Bronchial epithelial cell (primary cell): ENCODE measurements around the gene LATS2. TPM values are rescaled to one million over a fixed set of nuclear protein-coding genes. Genes with fewer than 3 reads are reported as not detected.
A peak's percentile ranks its signal among the peaks of the same experiment; 100 is the strongest.
"Not testable (repeated sequence)": the region's sequence is repeated elsewhere in the genome, so short reads cannot be mapped to it uniquely, and the experiment has no call there.

Experiments used
- DNase-seq: peaks from one replicate; pipeline ENCODE4 v3.0.0-alpha.2; 2010; ENCODE audit warnings: low read depth
- FAIRE-seq: peaks from 2 replicates; lab custom pipeline; 2011; peaks lifted over from hg19 to GRCh38; lab: Jason Lieb, UNC
- H3K27me3 ChIP-seq: 2 replicates; pipeline ENCODE4 v1.5.1; 2011; ENCODE audit warnings: low read length; ENCODE audit not compliant: control insufficient read depth, insufficient read depth
- H3K36me3 ChIP-seq: 2 replicates; pipeline ENCODE4 v1.5.1; 2011; ENCODE audit warnings: low read length; ENCODE audit not compliant: control insufficient read depth, insufficient read depth
- H3K4me3 ChIP-seq: 2 replicates; pipeline ENCODE4 v1.5.1; 2011; ENCODE audit warnings: mild to moderate bottlenecking, low read depth, low read length, control low read depth
- total RNA-seq: library from RNA; depleted of rRNA; stranded (reverse); fragments of >200 nt; gene quantifications from 2 replicates; pipeline ENCODE4 v1.2.1, GENCODE V29; 2014
- TF ChIP-seq, protein P1 (sequence below): IDR thresholded peaks from 2 replicates; pipeline ENCODE4 v1.5.1; 2011; ENCODE audit warnings: mild to moderate bottlenecking, moderate library complexity, low read length, control low read depth, inconsistent platforms; ENCODE audit not compliant: insufficient read depth, severe bottlenecking

The LATS2 gene
- total RNA-seq, 1 donor from 2014 or later: 5.3 TPM

DNA sequence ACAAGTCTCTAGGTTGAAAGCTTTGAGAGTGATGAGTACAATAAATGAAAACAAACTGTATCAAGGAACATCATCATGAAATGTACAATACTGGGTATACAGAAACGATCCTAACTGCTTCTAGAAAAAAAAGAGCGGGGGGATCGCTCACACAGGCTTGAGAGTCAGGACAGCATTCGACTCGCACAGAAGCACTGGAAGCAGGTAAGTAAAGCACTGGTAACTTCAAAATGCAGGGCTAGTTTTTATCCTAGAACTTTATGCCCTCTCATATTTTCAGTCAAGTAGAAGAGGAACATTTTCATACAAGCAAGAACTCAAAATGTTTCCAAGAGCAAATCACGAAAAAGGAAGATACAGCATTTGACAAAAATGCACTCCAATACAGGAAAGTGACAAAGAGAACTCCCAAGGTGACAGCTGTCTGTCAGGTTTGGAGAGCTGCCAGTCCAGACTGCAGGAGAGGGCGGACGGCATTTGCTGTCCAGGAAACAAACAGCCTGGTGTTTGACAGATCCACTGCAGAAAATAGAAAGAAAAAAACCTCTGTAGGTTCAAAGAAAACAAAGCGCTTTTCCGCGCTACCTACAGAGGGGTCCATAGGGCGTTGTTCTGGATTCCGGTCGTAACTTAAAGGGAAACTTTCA is 100.6 kb downstream of the LATS2 start:
- H3K27me3 ChIP-seq: no peaks in the 10 kb centered on the region
- TF ChIP-seq, protein P1, sequence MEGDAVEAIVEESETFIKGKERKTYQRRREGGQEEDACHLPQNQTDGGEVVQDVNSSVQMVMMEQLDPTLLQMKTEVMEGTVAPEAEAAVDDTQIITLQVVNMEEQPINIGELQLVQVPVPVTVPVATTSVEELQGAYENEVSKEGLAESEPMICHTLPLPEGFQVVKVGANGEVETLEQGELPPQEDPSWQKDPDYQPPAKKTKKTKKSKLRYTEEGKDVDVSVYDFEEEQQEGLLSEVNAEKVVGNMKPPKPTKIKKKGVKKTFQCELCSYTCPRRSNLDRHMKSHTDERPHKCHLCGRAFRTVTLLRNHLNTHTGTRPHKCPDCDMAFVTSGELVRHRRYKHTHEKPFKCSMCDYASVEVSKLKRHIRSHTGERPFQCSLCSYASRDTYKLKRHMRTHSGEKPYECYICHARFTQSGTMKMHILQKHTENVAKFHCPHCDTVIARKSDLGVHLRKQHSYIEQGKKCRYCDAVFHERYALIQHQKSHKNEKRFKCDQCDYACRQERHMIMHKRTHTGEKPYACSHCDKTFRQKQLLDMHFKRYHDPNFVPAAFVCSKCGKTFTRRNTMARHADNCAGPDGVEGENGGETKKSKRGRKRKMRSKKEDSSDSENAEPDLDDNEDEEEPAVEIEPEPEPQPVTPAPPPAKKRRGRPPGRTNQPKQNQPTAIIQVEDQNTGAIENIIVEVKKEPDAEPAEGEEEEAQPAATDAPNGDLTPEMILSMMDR: no peak
- no peak for FAIRE-seq
- no peaks in the 10 kb centered on the region for H3K36me3 ChIP-seq
- H3K4me3 ChIP-seq: no peak overlapping the region
- no peak for DNase-seq

DNA sequence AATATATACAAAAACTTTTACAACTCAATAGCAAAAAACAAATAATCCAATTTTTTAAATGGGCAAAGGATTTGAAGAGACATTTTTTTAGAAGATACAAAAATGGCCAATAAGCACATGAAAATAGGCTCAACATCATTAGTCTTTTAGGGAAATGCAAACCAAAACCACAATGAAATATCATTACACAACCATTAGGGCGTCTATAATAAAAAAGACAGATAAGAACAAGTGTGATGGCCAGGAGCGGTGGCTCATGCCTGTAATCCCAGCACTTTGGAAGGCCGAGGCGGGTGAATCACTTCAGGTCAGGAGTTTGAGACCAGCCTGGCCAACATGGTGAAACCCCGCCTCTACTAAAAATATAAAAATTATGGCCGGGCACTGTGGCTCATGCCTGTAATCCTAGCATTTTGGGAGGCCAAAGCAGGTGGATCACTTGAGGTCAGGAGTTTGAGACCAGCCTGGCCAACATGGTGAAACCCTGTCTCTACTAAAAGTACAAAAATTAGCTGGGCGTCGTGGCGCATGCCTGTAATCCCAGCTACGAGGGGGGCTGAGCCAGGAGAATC is 104.3 kb downstream of the LATS2 start:
- not testable (repeated sequence) for FAIRE-seq, H3K27me3 ChIP-seq, H3K36me3 ChIP-seq, DNase-seq, H3K4me3 ChIP-seq

DNA sequence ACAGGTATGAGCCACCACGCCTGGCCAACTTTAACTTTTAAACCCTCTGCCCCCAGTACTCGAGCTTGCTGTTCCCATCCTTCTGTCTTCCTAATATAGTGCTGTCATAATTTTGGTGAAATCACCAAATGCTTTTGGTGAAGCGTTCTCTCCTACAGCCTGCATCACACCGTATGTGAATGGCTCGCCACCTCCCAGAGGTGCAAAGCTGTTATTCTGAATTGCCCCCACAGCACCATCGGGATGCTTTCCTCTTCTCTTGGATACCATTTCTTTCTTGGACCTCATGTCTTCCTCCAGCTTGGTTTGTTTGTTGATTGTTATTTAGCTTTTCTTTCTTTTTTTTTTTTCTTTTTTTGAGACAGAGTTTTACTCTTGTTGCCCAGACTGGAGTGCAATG is 105.9 kb downstream of the LATS2 start:
- no peak overlapping the region for H3K4me3 ChIP-seq
- DNase-seq (no peak), FAIRE-seq (no peak)
- no peaks in the 10 kb centered on the region for H3K27me3 ChIP-seq
- H3K36me3 ChIP-seq: no peaks in the 10 kb centered on the region
- TF ChIP-seq, protein P1: no peak

DNA sequence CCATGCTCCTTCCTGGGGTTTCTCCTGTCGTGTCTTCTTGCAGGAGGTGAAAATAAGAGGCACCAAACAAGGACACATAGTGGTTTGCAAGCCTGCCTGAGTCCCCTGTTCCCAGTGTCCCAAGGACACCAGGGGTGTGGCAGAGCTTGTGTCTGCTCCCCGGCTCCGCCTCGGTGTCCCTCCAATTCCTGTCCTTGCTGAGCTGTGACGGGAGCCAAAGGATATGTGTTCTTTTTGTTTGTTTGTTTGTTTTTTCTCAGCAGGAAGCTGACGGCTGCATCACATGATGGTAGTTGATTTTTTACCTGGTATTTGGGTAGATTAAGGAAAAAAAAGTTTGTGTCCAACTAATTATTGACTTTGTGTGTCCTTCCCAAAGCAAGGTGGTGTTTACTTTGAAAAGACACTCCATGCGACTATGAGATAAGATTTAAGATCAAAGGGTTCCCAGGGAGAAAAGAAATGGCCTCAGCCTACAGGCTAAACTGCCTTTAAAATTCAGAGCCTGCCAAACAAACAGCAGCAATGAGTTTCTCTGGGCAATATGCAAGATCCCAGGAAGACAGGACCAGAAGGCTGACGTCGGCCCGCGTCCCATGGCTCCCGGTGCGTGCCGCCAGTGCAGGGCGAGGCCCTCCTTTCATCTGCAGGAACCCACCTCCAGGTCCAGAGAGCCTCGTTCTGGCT is 108.0 kb downstream of the LATS2 start:
- Histone ChIP-seq H3K4me3 (no peak overlapping the region), H3K27me3 (no peaks in the 10 kb centered on the region), H3K36me3 (no peaks in the 10 kb centered on the region)
- no peak for FAIRE-seq
- DNase-seq: no peak
- TF ChIP-seq, protein P1: no peak

DNA sequence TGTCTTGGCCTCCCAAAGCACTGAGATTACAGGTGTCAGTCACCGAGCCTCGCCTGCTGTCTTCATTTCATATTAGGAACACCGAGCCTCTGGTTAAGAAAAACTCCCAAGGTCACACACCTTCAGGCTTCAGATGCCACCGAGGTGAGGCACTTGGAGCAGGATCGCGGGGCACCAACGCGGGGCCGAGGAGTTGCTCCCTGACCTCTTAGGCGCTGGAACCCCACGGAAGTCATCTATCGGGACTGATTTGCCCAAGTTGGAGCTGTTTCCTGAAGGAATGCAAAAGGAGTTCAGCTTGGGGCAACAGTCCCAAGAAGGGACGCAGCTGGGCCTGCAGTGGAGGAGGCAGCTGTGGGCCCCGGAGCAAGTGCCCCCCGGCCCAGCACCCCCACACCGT is 108.5 kb downstream of the LATS2 start:
- FAIRE-seq: no peak
- DNase-seq: no peak
- no peak overlapping the region for H3K4me3 ChIP-seq
- TF ChIP-seq, protein P1: no peak
- no peaks in the 10 kb centered on the region for H3K36me3 ChIP-seq
- no peaks in the 10 kb centered on the region for H3K27me3 ChIP-seq

DNA sequence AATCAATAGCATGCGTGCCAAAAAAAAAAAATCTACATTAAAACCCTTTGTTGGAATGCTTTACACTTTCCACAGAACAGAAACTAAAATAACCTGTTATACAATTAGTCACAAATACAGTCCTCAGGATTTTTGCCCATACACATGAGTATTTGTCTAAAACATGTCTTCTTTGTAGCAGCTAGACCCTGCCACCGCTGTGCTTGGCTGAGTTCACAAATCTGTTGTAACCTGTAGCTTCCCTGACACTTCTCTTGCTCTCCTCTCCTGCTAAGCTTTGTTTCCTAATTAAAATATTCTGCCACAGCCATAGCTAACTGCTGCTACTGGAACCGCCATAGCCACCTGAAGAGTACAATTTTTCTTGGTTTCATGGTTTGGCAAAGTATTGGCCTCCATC is 113.4 kb downstream of the LATS2 start:
- DNase-seq: peak; percentile 64
- not testable (repeated sequence) for H3K27me3 ChIP-seq, H3K4me3 ChIP-seq, H3K36me3 ChIP-seq, FAIRE-seq
